ENCODE data around the gene STXBP5.
A peak's percentile ranks its signal among the peaks of the same experiment; 100 is the strongest.
"Not testable (repeated sequence)": the region's sequence is repeated elsewhere in the genome, so short reads cannot be mapped to it uniquely, and the experiment has no call there.

Gene STXBP5

GRCh38 chr6:147251072-147251471 is 46.9 kb downstream of the STXBP5 start:
- no peak for DNase-seq

- DNase-seq, result not testable (repeated sequence)
Measured at GRCh38 chr6:147254929-147255473, 50.8 kb downstream of the STXBP5 start.

GRCh38 chr6:147255948-147256674 is 51.9 kb downstream of the STXBP5 start:
- no peak for DNase-seq

GRCh38 chr6:147257760-147258159 is 53.5 kb downstream of the STXBP5 start:
- no peak for DNase-seq

- DNase-seq, result no peak
Measured at GRCh38 chr6:147260091-147260490, 55.9 kb downstream of the STXBP5 start.

- no peak for DNase-seq
Measured at GRCh38 chr6:147262946-147263345, 58.7 kb downstream of the STXBP5 start.

GRCh38 chr6:147266821-147267220 is 62.6 kb downstream of the STXBP5 start:
- no peak for DNase-seq

- DNase-seq, result no peak
Measured at GRCh38 chr6:147267658-147268057, 63.4 kb downstream of the STXBP5 start.

- DNase-seq, result no peak
Measured at GRCh38 chr6:147268254-147268653, 64.0 kb downstream of the STXBP5 start.

- no peak for DNase-seq
Measured at GRCh38 chr6:147274012-147274411, 69.8 kb downstream of the STXBP5 start.

GRCh38 chr6:147274776-147275175 is 70.6 kb downstream of the STXBP5 start:
- no peak for DNase-seq

- DNase-seq, result no peak
Measured at GRCh38 chr6:147278891-147279290, 74.7 kb downstream of the STXBP5 start.

- DNase-seq, result no peak
Measured at GRCh38 chr6:147279427-147279826, 75.2 kb downstream of the STXBP5 start.

GRCh38 chr6:147281895-147282565 is 77.8 kb downstream of the STXBP5 start:
- DNase-seq, result no peak

GRCh38 chr6:147282566-147282959 is 78.3 kb downstream of the STXBP5 start:
- DNase-seq, result no peak

GRCh38 chr6:147283460-147283859 is 79.2 kb downstream of the STXBP5 start:
- DNase-seq, result no peak

- peak; percentile 19 for DNase-seq
Measured at GRCh38 chr6:147285087-147285855, 81.1 kb downstream of the STXBP5 start.

GRCh38 chr6:147287869-147288271 is 83.7 kb downstream of the STXBP5 start:
- no peak for DNase-seq

GRCh38 chr6:147297124-147297523 is 92.9 kb downstream of the STXBP5 start:
- DNase-seq, result no peak

- no peak for DNase-seq
Measured at GRCh38 chr6:147297663-147298316, 93.6 kb downstream of the STXBP5 start.

- DNase-seq, result no peak
Measured at GRCh38 chr6:147298461-147298860, 94.2 kb downstream of the STXBP5 start.

- no peak for DNase-seq
Measured at GRCh38 chr6:147299035-147299434, 94.8 kb downstream of the STXBP5 start.

- no peak for DNase-seq
Measured at GRCh38 chr6:147301070-147301469, 96.9 kb downstream of the STXBP5 start.
